AG04449 (cell line): ENCODE measurements around the gene SLC12A2.

Source experiments
- CTCF ChIA-PET: fragments of 350-600 bp; formaldehyde crosslinking; extraction: SDS; loops from one replicate; lab custom pipeline; 2021; ENCODE audit warnings: antibody characterized with exemption; lab: Yijun Ruan, JAX
- POLR2A ChIA-PET: fragments of 400-600, 350-600 bp; formaldehyde crosslinking; extraction: SDS; loops from one replicate; lab custom pipeline; 2020; ENCODE audit warnings: antibody characterized with exemption, inconsistent platforms; lab: Yijun Ruan, JAX
- DNase-seq: peaks from one replicate; pipeline ENCODE4 v3.0.0-alpha.2; 2010; ENCODE audit warnings: low read depth, low spot score
- H3K4me3 ChIP-seq: 2 replicates; pipeline ENCODE4 v1.5.1; 2011; ENCODE audit warnings: low read depth, mild to moderate bottlenecking, control low read depth, low read length
- CTCF ChIP-seq: IDR thresholded peaks from one replicate; pipeline ENCODE4 v1.5.1; 2011; ENCODE audit warnings: mild to moderate bottlenecking, moderate library complexity, low read length, control low read depth, inconsistent platforms; ENCODE audit not compliant: insufficient read depth; ENCODE audit errors: missing control alignments

Gene SLC12A2

GRCh38 chr5:128081111-128081851 is 2.3 kb upstream of the SLC12A2 start:
- DNase-seq = no peak
- ChIA-PET POLR2A (no interaction called here), CTCF (interaction anchor here (0.6 to 1.5 kb wide), 8 partner anchors 8 to 518 kb away, joined by 3 to 6 read pairs (median 3); no protein-coding TSS in a partner anchor)
- TF ChIP-seq CTCF = no peak
- H3K4me3 ChIP-seq = peak overlapping the region; percentile 83

GRCh38 chr5:128082551-128083032 is 974 bp upstream of the SLC12A2 start:
- ChIA-PET POLR2A (interaction anchor here (1.0 kb wide), 1 partner anchor 204 kb away, joined by 3 read pairs; no protein-coding TSS in a partner anchor), CTCF (interaction anchor here (0.6 to 1.3 kb wide), 3 partner anchors 19 to 173 kb away, joined by 3 to 4 read pairs (median 3); no protein-coding TSS in a partner anchor)
- TF ChIP-seq CTCF = no peak
- peak overlapping the region; percentile 83 for H3K4me3 ChIP-seq
- no peak for DNase-seq

DNA sequence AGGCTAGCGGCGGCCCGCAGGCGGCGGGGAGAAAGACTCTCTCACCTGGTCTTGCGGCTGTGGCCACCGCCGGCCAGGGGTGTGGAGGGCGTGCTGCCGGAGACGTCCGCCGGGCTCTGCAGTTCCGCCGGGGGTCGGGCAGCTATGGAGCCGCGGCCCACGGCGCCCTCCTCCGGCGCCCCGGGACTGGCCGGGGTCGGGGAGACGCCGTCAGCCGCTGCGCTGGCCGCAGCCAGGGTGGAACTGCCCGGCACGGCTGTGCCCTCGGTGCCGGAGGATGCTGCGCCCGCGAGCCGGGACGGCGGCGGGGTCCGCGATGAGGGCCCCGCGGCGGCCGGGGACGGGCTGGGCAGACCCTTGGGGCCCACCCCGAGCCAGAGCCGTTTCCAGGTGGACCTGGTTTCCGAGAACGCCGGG is 253 bp downstream of the SLC12A2 start:
- ChIA-PET POLR2A (no interaction called here), CTCF (interaction anchor here (1.0 to 1.5 kb wide), 6 partner anchors 9 to 118 kb away, joined by 3 to 5 read pairs (median 4); no protein-coding TSS in a partner anchor)
- no peak for DNase-seq
- peak overlapping the region; percentile 83 for H3K4me3 ChIP-seq
- peak; percentile 53 for TF ChIP-seq CTCF

DNA sequence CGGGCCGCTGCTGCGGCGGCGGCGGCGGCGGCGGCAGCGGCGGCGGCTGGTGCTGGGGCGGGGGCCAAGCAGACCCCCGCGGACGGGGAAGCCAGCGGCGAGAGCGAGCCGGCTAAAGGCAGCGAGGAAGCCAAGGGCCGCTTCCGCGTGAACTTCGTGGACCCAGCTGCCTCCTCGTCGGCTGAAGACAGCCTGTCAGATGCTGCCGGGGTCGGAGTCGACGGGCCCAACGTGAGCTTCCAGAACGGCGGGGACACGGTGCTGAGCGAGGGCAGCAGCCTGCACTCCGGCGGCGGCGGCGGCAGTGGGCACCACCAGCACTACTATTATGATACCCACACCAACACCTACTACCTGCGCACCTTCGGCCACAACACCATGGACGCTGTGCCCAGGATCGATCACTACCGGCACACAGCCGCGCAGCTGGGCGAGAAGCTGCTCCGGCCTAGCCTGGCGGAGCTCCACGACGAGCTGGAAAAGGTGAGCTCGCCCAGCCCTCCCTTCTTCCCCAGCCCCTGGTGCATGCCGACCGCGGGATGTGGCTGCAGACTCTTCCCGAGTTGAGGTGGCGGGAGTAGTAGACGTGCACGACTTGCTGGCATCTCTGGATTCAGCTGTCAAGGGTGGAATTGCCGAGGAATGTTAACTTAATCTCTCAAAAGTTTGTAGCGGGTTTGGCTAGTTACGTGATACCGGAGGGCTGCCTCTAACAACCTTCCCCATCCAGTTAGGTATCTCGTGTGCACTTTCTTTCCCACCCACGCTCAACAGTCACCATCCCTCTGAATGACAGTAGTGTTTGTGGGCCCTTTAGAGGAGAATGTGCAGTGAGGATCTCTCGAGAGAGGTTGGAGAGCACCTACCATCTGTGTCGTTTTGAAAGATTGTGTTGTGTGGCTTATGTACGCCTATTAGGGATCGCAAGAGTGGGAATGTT is 932 bp downstream of the SLC12A2 start:
- ChIA-PET CTCF (interaction anchor here (0.5 to 2.0 kb wide), 11 partner anchors 8 to 327 kb away, joined by 3 to 5 read pairs (median 3); no protein-coding TSS in a partner anchor), POLR2A (interaction anchor here (1.3 kb wide), 1 partner anchor 116 kb away, joined by 3 read pairs; no protein-coding TSS in a partner anchor)
- H3K4me3 ChIP-seq = peak overlapping the region; percentile 83
- DNase-seq = no peak
- no peak for TF ChIP-seq CTCF

DNA sequence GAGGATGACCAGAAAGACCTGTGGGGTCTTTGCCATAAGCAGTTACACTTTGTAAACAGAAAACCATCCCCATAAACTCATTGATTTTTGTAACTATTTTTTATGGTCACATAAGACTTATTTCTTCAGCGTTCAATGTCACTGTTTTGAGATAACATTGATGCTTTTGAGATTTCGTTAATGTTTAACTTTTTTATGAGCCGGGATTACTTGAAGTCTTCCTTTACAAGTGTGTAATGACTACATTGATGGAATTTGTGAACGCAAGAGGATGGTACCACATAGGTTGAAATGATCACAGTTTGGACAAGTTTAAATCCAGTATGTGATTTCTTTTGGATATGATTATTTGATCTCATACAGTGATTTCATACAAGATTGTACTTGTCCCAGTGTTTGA is 1.8 kb downstream of the SLC12A2 start:
- CTCF ChIA-PET = interaction anchor here (1.5 to 2.0 kb wide), 2 partner anchors 8 to 115 kb away, joined by 3 to 4 read pairs; no protein-coding TSS in a partner anchor
- DNase-seq = no peak
- peak overlapping the region; percentile 83 for H3K4me3 ChIP-seq
- no peak for TF ChIP-seq CTCF
- POLR2A ChIA-PET = interaction anchor here (1.3 kb wide), 1 partner anchor 115 kb away, joined by 3 read pairs; no protein-coding TSS in a partner anchor
